Measurements from ENCODE around the gene AP5M1.

- TF ChIP-seq, protein P1, sequence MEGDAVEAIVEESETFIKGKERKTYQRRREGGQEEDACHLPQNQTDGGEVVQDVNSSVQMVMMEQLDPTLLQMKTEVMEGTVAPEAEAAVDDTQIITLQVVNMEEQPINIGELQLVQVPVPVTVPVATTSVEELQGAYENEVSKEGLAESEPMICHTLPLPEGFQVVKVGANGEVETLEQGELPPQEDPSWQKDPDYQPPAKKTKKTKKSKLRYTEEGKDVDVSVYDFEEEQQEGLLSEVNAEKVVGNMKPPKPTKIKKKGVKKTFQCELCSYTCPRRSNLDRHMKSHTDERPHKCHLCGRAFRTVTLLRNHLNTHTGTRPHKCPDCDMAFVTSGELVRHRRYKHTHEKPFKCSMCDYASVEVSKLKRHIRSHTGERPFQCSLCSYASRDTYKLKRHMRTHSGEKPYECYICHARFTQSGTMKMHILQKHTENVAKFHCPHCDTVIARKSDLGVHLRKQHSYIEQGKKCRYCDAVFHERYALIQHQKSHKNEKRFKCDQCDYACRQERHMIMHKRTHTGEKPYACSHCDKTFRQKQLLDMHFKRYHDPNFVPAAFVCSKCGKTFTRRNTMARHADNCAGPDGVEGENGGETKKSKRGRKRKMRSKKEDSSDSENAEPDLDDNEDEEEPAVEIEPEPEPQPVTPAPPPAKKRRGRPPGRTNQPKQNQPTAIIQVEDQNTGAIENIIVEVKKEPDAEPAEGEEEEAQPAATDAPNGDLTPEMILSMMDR (IDR thresholded peaks at IDR 0.05; ENCODE audit: low read depth, low read length, poor library complexity, severe bottlenecking): no peak
- TF ChIP-seq EZH2phosphoT487 (IDR thresholded peaks at IDR 0.05; ENCODE audit: borderline replicate concordance, low read length): no peak
Measured at GRCh38 chr14:57227083-57227482, 41.7 kb upstream of the AP5M1 start.

Measured in DOHH2 (cell line).